Vagina (tissue), 2 donors: ENCODE data around the gene ARHGAP24. TPM values are rescaled to one million over a fixed set of nuclear protein-coding genes. Genes with fewer than 3 reads are reported as not detected.

Experiments
- microRNA counts, 2 donors: library from miRNA; unstranded; fragments of <30 nt; microRNA quantifications; one replicate each; lab custom pipeline; 2016 to 2017
- microRNA-seq: library from miRNA; unstranded; fragments of <30 nt; microRNA quantifications from one replicate; pipeline ENCODE4, GENCODE V29; 2017; ENCODE audit warnings: borderline number of aligned reads, borderline replicate concordance
- small RNA-seq: library from RNA; depleted of rRNA; stranded (forward); fragments of <200 nt; gene quantifications from one replicate; pipeline ENCODE3, GENCODE V24; 2016
- total RNA-seq: library from RNA; depleted of rRNA; stranded (reverse); fragments of >200 nt; gene quantifications from one replicate; pipeline ENCODE4 v1.2.3, GENCODE V29; 2016

The ARHGAP24 gene
- total RNA-seq, 1 donor from 2014 or later, result 40.0 TPM

MicroRNAs within 50 kb of the gene (microRNA counts, 767-probe panel; counts per million panel counts)
- microRNA hsa-miR-4451 (lab: Ali Mortazavi, UCI), result 238 to 261 counts per million in 2 donors

Small RNAs within 50 kb of the gene (microRNA-seq; reads per million reads assigned to microRNA genes)
- gene MIR4451, result not detected

Small RNAs within 50 kb of the gene (small RNA-seq; reads per million reads assigned to genes)
- not detected for gene MIR4451
